GM10266 (cell line): ENCODE results near the gene RNF141.

Source experiments
- DNase-seq: peaks from one replicate; pipeline ENCODE4 v3.0.0; 2012; ENCODE audit errors: extremely low spot score
- CTCF ChIP-seq: IDR thresholded peaks from 2 replicates; pipeline ENCODE4 v1.5.1; 2012; ENCODE audit warnings: mild to moderate bottlenecking, low read depth; ENCODE audit not compliant: control insufficient read depth, insufficient read depth; ENCODE audit errors: missing control alignments

RNF141 gene

GRCh38 chr11:10514709-10515108 lies 26.3 kb downstream of the RNF141 start:
- no peak for TF ChIP-seq CTCF
- DNase-seq: no peak

GRCh38 chr11:10514202-10514601 lies 26.8 kb downstream of the RNF141 start:
- peak; percentile 9 for TF ChIP-seq CTCF
- no peak for DNase-seq

- no peak for DNase-seq
- TF ChIP-seq CTCF: no peak
These were observed 29.8 kb downstream of the RNF141 start for GRCh38 chr11:10511181-10511621.

- no peak for DNase-seq
- TF ChIP-seq CTCF: no peak
These were observed 35.0 kb downstream of the RNF141 start for GRCh38 chr11:10506008-10506370.

- no peak for TF ChIP-seq CTCF
These were observed 35.5 kb downstream of the RNF141 start for GRCh38 chr11:10505278-10506007.

GRCh38 chr11:10504490-10504889 lies 36.5 kb downstream of the RNF141 start:
- TF ChIP-seq CTCF: no peak
- DNase-seq: no peak

More at GRCh38 chr11:10505278-10506007, 35.5 kb downstream of the RNF141 start:
- DNase-seq: no peak

- no peak for TF ChIP-seq CTCF
- no peak for DNase-seq
These were observed 37.1 kb downstream of the RNF141 start for GRCh38 chr11:10503777-10504480.
